ENCODE data around the gene PLRG1.

Gene PLRG1

DNA sequence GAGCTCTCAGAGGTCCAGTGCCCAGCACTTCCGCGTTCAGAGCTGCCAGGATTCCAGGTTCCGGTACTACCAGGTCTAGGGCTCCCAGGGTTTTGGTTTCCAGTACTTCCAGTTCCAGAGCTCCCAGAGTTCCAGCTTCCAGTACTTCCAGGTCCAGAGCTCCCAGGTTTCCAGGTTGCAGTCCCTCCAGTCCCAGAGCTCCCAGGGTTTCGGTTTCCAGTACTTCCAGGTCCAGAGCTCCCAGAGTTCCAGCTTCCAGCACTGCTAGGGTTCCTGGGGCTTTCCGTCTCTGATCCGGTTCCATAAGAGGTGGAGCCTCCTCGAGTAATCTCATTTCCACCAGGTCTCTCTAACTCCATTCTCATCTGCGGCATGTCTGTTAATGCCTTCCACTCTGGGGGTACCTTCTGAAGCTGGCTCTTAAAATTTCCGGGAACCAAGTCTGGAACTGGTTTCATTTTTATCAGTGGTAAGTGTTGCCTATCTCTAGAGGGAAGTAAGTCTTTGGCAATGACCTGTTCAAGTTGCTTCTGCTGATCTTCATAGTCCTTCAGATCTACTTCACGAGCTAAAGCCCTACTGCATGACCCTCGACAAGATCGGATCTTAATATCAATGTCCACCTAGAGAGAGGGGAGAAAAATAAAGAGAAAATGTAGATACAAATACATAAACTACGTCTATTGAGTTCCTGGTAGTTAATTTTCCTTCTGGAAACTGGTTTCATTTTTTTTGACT, 36.3 kb upstream of the PLRG1 start:
- Histone ChIP-seq H2BK5ac (ENCODE audit: low read length) (no peak overlapping the region), H3K36me3 (ENCODE audit: control insufficient read depth, insufficient read depth, low read length) (no peaks in the 10 kb centered on the region), H3K27me3 (ENCODE audit: insufficient read depth, low read length, poor library complexity) (no peaks in the 10 kb centered on the region), H4K8ac (ENCODE audit: low read depth, low read length) (no peak overlapping the region), H3K4me1 (ENCODE audit: control insufficient read depth, low read depth, low read length) (no peaks in the 10 kb centered on the region), H3K18ac (ENCODE audit: low read length) (no peak overlapping the region), H2BK15ac (replicated peaks; ENCODE audit: low read depth) (no peak overlapping the region), H3K79me1 (ENCODE audit: low read length) (no peaks in the 10 kb centered on the region), H3K27ac (ENCODE audit: low read depth, low read length) (no peak overlapping the region), H3K56ac (ENCODE audit: low read length) (no peak overlapping the region), H3K4me3 (ENCODE audit: low read length) (no peak overlapping the region), H3K9ac (ENCODE audit: low read length) (no peak overlapping the region), H2BK120ac (ENCODE audit: low read depth, low read length) (no peak overlapping the region), H3K4ac (ENCODE audit: low read depth, low read length) (no peak overlapping the region), H3K79me2 (ENCODE audit: control insufficient read depth, insufficient read depth, low read length) (no peaks in the 10 kb centered on the region), H3K23ac (ENCODE audit: low read length) (no peak overlapping the region), H3K4me2 (ENCODE audit: low read length) (no peak overlapping the region), H4K5ac (ENCODE audit: low read length) (no peak overlapping the region), H2AK5ac (ENCODE audit: low read length) (no peak overlapping the region)
- no CpG with 5 or more reads among the region's 13 CpGs for WGBS (ENCODE audit: extremely low coverage, insufficient coverage, low lambda C conversion rate)
- no peak for DNase-seq

DNA sequence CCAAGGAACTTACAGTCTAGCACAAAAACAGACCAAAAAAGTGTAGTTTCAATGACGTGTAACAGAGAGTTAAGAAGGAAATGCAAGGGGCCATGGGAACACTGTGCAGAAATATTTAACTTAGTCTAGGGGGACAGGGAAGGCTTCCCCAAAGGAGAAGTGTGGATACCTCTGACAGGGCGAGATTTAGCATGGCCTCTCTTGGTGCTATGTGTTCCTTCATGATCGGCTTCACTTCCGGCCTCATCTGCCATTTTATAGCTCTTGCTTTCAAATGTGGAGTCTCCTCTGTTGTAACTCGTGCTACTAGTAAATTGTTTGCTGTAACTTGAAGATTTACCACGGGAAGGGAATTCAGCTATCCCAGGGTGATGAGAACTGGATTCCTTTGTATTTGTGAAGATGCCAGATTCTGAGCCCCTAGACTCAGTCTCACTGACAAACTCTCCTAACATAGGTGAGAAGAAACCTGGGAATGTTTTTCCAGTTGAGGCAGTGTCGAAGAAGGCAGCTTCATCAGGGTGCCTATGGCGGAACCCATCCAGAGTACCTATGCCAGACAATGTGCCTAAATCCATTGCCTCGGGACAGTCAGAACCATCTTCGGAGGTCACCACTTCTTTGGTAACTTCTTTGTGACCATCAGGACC, 35.3 kb upstream of the PLRG1 start:
- no CpG with 5 or more reads among the region's 10 CpGs for WGBS (ENCODE audit: extremely low coverage, insufficient coverage, low lambda C conversion rate)
- Histone ChIP-seq H2BK15ac (replicated peaks; ENCODE audit: low read depth) (no peak overlapping the region), H3K4me3 (ENCODE audit: low read length) (no peak overlapping the region), H3K18ac (ENCODE audit: low read length) (no peak overlapping the region), H3K23ac (ENCODE audit: low read length) (no peak overlapping the region), H4K5ac (ENCODE audit: low read length) (no peak overlapping the region), H3K27ac (ENCODE audit: low read depth, low read length) (no peak overlapping the region), H4K8ac (ENCODE audit: low read depth, low read length) (no peak overlapping the region), H3K9ac (ENCODE audit: low read length) (no peak overlapping the region), H3K4ac (ENCODE audit: low read depth, low read length) (no peak overlapping the region), H2BK120ac (ENCODE audit: low read depth, low read length) (no peak overlapping the region), H3K4me1 (ENCODE audit: control insufficient read depth, low read depth, low read length) (no peaks in the 10 kb centered on the region), H3K79me1 (ENCODE audit: low read length) (no peaks in the 10 kb centered on the region), H2BK5ac (ENCODE audit: low read length) (no peak overlapping the region), H3K79me2 (ENCODE audit: control insufficient read depth, insufficient read depth, low read length) (no peaks in the 10 kb centered on the region), H3K56ac (ENCODE audit: low read length) (no peak overlapping the region), H3K27me3 (ENCODE audit: insufficient read depth, low read length, poor library complexity) (no peaks in the 10 kb centered on the region), H2AK5ac (ENCODE audit: low read length) (no peak overlapping the region), H3K36me3 (ENCODE audit: control insufficient read depth, insufficient read depth, low read length) (no peaks in the 10 kb centered on the region), H3K4me2 (ENCODE audit: low read length) (no peak overlapping the region)
- no peak for DNase-seq

DNA sequence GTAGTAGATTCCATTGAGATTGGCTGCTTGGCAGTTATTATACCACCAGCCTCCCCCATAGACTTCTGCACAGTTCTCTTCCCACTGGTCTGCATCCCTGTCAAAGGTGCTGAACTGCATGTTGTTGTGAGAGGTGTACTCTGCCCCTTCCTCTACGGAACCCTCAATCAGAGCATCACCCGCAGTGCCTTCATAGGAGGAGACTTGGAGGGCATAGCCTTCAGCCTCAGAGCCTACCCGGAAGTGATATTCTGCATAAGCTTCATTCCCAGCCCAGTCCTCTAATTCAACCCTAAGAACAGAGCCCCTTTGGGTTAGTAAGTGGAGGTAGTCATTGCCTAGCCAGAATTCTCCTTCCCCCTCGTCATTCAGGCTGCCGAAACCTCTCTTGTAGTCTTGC, 34.1 kb upstream of the PLRG1 start:
- Histone ChIP-seq H2BK15ac (replicated peaks; ENCODE audit: low read depth) (no peak overlapping the region), H3K56ac (ENCODE audit: low read length) (no peak overlapping the region), H2BK5ac (ENCODE audit: low read length) (no peak overlapping the region), H3K4me1 (ENCODE audit: control insufficient read depth, low read depth, low read length) (no peaks in the 10 kb centered on the region), H3K79me1 (ENCODE audit: low read length) (no peaks in the 10 kb centered on the region), H2AK5ac (ENCODE audit: low read length) (no peak overlapping the region), H4K5ac (ENCODE audit: low read length) (no peak overlapping the region), H3K18ac (ENCODE audit: low read length) (no peak overlapping the region), H3K27me3 (ENCODE audit: insufficient read depth, low read length, poor library complexity) (no peaks in the 10 kb centered on the region), H3K9ac (ENCODE audit: low read length) (no peak overlapping the region), H3K4ac (ENCODE audit: low read depth, low read length) (no peak overlapping the region), H4K8ac (ENCODE audit: low read depth, low read length) (no peak overlapping the region), H3K36me3 (ENCODE audit: control insufficient read depth, insufficient read depth, low read length) (no peaks in the 10 kb centered on the region), H3K4me2 (ENCODE audit: low read length) (no peak overlapping the region), H2BK120ac (ENCODE audit: low read depth, low read length) (no peak overlapping the region), H3K27ac (ENCODE audit: low read depth, low read length) (no peak overlapping the region), H3K4me3 (ENCODE audit: low read length) (no peak overlapping the region), H3K79me2 (ENCODE audit: control insufficient read depth, insufficient read depth, low read length) (no peaks in the 10 kb centered on the region), H3K23ac (ENCODE audit: low read length) (no peak overlapping the region)
- no CpG with 5 or more reads among the region's 5 CpGs for WGBS (ENCODE audit: extremely low coverage, insufficient coverage, low lambda C conversion rate)
- no peak for DNase-seq

DNA sequence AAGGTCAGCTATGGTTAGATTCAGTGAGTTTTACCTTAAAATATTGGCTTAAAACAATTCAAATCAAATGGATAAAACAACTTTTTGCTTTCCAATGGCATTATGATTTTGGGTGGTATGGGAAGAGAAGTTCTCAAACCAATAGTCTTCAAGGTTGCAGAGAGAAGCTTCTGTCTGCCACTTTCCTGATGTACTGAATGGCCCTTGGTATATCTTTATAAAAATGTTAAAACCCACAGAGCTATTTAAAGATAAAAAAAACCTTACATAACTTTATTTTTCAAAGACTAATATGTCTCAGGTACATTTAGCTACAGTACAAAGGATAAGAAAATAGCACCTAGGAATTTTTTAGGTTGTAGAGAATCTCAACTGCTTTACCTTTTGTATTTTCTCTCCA, 33.5 kb upstream of the PLRG1 start:
- H3K79me2 ChIP-seq (ENCODE audit: control insufficient read depth, insufficient read depth, low read length): no peaks in the 10 kb centered on the region
- no peak for DNase-seq
- no peaks in the 10 kb centered on the region for H3K79me1 ChIP-seq (ENCODE audit: low read length)
- no peak overlapping the region for H3K9ac ChIP-seq (ENCODE audit: low read length)
- H3K23ac ChIP-seq (ENCODE audit: low read length): no peak overlapping the region
- H2BK15ac ChIP-seq (replicated peaks; ENCODE audit: low read depth): no peak overlapping the region
- H3K27ac ChIP-seq (ENCODE audit: low read depth, low read length): no peak overlapping the region
- no peak overlapping the region for H3K4me2 ChIP-seq (ENCODE audit: low read length)
- H3K4ac ChIP-seq (ENCODE audit: low read depth, low read length): no peak overlapping the region
- H2BK120ac ChIP-seq (ENCODE audit: low read depth, low read length): no peak overlapping the region
- no peak overlapping the region for H2BK5ac ChIP-seq (ENCODE audit: low read length)
- H4K5ac ChIP-seq (ENCODE audit: low read length): no peak overlapping the region
- no peak overlapping the region for H3K56ac ChIP-seq (ENCODE audit: low read length)
- H3K27me3 ChIP-seq (ENCODE audit: insufficient read depth, low read length, poor library complexity): no peaks in the 10 kb centered on the region
- H4K8ac ChIP-seq (ENCODE audit: low read depth, low read length): no peak overlapping the region
- H3K4me1 ChIP-seq (ENCODE audit: control insufficient read depth, low read depth, low read length): no peaks in the 10 kb centered on the region
- no peak overlapping the region for H2AK5ac ChIP-seq (ENCODE audit: low read length)
- H3K36me3 ChIP-seq (ENCODE audit: control insufficient read depth, insufficient read depth, low read length): no peaks in the 10 kb centered on the region
- no peak overlapping the region for H3K18ac ChIP-seq (ENCODE audit: low read length)
- H3K4me3 ChIP-seq (ENCODE audit: low read length): no peak overlapping the region

DNA sequence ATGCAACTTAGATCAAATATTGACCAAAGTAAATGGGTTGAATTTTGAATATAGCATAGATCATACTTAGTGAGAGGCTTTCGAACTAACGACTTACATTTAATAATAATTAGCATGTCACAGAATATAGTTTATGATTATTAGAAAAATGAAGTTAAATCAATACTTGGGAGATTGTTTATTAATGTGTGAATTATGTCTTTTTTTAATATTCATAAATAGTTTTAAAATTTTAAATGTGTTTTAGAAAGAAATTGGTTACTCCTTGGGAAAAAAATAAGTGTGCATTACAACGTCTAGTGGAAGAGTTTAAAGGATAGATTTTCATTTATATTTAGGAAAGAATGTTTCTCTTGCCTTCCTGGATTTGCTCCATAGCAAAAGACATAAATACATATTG, 33.0 kb upstream of the PLRG1 start:
- no peak overlapping the region for H4K8ac ChIP-seq (ENCODE audit: low read depth, low read length)
- H3K23ac ChIP-seq (ENCODE audit: low read length): no peak overlapping the region
- no peak overlapping the region for H3K4ac ChIP-seq (ENCODE audit: low read depth, low read length)
- no peak overlapping the region for H3K9ac ChIP-seq (ENCODE audit: low read length)
- no peaks in the 10 kb centered on the region for H3K79me1 ChIP-seq (ENCODE audit: low read length)
- no peak for DNase-seq
- WGBS (ENCODE audit: extremely low coverage, insufficient coverage, low lambda C conversion rate): 100% methylated on average over 1 of the region's 3 CpGs
- H3K27me3 ChIP-seq (ENCODE audit: insufficient read depth, low read length, poor library complexity): no peaks in the 10 kb centered on the region
- H3K4me2 ChIP-seq (ENCODE audit: low read length): no peak overlapping the region
- H3K4me3 ChIP-seq (ENCODE audit: low read length): no peak overlapping the region
- H3K56ac ChIP-seq (ENCODE audit: low read length): no peak overlapping the region
- H2AK5ac ChIP-seq (ENCODE audit: low read length): no peak overlapping the region
- H3K36me3 ChIP-seq (ENCODE audit: control insufficient read depth, insufficient read depth, low read length): no peaks in the 10 kb centered on the region
- H3K79me2 ChIP-seq (ENCODE audit: control insufficient read depth, insufficient read depth, low read length): no peaks in the 10 kb centered on the region
- no peak overlapping the region for H3K27ac ChIP-seq (ENCODE audit: low read depth, low read length)
- H3K4me1 ChIP-seq (ENCODE audit: control insufficient read depth, low read depth, low read length): no peaks in the 10 kb centered on the region
- no peak overlapping the region for H3K18ac ChIP-seq (ENCODE audit: low read length)
- H4K5ac ChIP-seq (ENCODE audit: low read length): no peak overlapping the region
- H2BK120ac ChIP-seq (ENCODE audit: low read depth, low read length): no peak overlapping the region
- no peak overlapping the region for H2BK5ac ChIP-seq (ENCODE audit: low read length)
- H2BK15ac ChIP-seq (replicated peaks; ENCODE audit: low read depth): no peak overlapping the region

DNA sequence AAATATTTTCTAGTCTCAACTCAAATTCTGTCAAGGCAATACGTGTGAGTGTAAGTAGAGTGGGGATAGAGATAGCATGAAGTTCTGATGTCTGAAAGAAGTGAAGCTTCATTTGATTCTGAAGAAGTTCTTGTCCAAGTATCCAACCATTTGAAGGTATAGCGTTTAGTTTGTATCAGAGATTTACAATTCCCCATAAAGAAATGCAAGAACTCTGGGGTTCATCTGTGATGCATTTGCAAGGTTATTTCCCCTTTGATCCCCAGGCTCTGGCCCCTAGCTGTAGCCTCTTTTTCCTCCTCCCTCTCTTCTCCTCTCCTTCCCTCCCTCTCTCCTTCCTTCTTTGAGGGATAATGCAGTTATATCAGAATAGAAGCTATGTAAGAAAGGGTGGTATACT, 32.5 kb upstream of the PLRG1 start:
- H3K36me3 ChIP-seq (ENCODE audit: control insufficient read depth, insufficient read depth, low read length): no peaks in the 10 kb centered on the region
- no peaks in the 10 kb centered on the region for H3K4me1 ChIP-seq (ENCODE audit: control insufficient read depth, low read depth, low read length)

More for the DNA sequence above, 32.5 kb upstream of the PLRG1 start:
- Histone ChIP-seq H2BK15ac (replicated peaks; ENCODE audit: low read depth) (no peak overlapping the region), H3K4ac (ENCODE audit: low read depth, low read length) (no peak overlapping the region), H3K56ac (ENCODE audit: low read length) (no peak overlapping the region), H3K79me2 (ENCODE audit: control insufficient read depth, insufficient read depth, low read length) (no peaks in the 10 kb centered on the region), H2BK5ac (ENCODE audit: low read length) (no peak overlapping the region), H3K4me3 (ENCODE audit: low read length) (no peak overlapping the region), H2AK5ac (ENCODE audit: low read length) (no peak overlapping the region), H2BK120ac (ENCODE audit: low read depth, low read length) (no peak overlapping the region), H3K27ac (ENCODE audit: low read depth, low read length) (no peak overlapping the region), H3K27me3 (ENCODE audit: insufficient read depth, low read length, poor library complexity) (no peaks in the 10 kb centered on the region), H3K23ac (ENCODE audit: low read length) (no peak overlapping the region), H3K4me2 (ENCODE audit: low read length) (no peak overlapping the region), H4K5ac (ENCODE audit: low read length) (no peak overlapping the region), H4K8ac (ENCODE audit: low read depth, low read length) (no peak overlapping the region), H3K18ac (ENCODE audit: low read length) (no peak overlapping the region), H3K79me1 (ENCODE audit: low read length) (no peaks in the 10 kb centered on the region), H3K9ac (ENCODE audit: low read length) (no peak overlapping the region)
- WGBS (ENCODE audit: extremely low coverage, insufficient coverage, low lambda C conversion rate): no CpG with 5 or more reads among the region's 2 CpGs
- no peak for DNase-seq

All from mesendoderm (in vitro differentiated cells).